ENCODE results near the gene WFDC2. TPM values are rescaled to one million over a fixed set of nuclear protein-coding genes. Genes with fewer than 3 reads are reported as not detected.

WFDC2 gene
- total RNA-seq, 1 donor from 2014 or later: not detected

DNA sequence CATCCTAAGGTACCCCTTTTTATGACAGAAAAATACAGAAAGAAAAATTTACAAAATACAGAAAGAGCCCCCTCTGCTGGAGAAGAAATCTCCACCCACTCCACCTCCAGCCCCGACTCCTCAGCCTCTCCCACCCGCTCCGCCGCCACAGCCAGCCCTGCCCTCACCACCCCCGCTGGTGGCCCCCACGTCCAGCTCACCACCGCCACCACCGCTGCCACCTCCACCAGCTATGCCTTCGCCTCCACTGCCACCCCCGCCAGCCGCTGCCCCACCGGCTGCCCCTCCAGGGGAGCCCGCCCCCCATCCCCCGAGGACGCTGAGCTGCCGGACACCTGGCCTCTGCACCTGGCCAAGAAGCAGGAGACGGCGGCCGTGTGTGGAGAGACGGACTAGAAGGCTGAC, 17.7 kb downstream of the WFDC2 start:
- no peak overlapping the region for H3K4me3 ChIP-seq (ENCODE audit: low read depth, low read length)
- DNase-seq (ENCODE audit: low read depth) (no peak), FAIRE-seq (no peak)
- no peaks in the 10 kb centered on the region for H3K36me3 ChIP-seq (ENCODE audit: control insufficient read depth, insufficient read depth, low read length)
- H3K27me3 ChIP-seq (ENCODE audit: control insufficient read depth, insufficient read depth, low read length): no peaks in the 10 kb centered on the region
- TF ChIP-seq CTCF (IDR thresholded peaks at IDR 0.05; ENCODE audit: insufficient read depth, low read length, severe bottlenecking): no peak

DNA sequence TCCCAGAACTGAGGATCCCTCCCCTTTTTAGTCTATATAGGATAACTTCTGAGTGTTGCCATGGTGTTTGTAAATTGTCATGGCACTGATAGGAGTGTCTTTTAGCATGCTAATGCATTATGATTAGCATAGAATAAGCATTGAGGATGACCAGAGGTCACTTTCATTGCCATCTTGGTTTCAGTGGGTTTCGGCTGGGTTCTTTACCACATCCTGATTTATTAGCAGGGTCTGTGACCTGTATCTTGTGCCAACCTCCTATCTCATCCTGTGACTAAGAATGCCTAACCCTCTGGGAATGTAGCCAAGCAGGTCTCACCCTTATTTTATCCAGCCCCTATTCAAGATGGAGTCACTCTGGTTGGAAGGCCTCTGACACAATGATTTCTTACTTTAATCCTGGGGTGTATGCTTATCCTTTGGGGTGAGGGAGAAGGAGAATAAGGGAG, 19.6 kb downstream of the WFDC2 start:
- Histone ChIP-seq H3K27me3 (ENCODE audit: control insufficient read depth, insufficient read depth, low read length) (no peaks in the 10 kb centered on the region), H3K36me3 (ENCODE audit: control insufficient read depth, insufficient read depth, low read length) (no peaks in the 10 kb centered on the region), H3K4me3 (ENCODE audit: low read depth, low read length) (no peak overlapping the region)
- peak; percentile 89 for DNase-seq (ENCODE audit: low read depth)
- no peak for TF ChIP-seq CTCF (IDR thresholded peaks at IDR 0.05; ENCODE audit: insufficient read depth, low read length, severe bottlenecking)
- peak; percentile 52 for FAIRE-seq

DNA sequence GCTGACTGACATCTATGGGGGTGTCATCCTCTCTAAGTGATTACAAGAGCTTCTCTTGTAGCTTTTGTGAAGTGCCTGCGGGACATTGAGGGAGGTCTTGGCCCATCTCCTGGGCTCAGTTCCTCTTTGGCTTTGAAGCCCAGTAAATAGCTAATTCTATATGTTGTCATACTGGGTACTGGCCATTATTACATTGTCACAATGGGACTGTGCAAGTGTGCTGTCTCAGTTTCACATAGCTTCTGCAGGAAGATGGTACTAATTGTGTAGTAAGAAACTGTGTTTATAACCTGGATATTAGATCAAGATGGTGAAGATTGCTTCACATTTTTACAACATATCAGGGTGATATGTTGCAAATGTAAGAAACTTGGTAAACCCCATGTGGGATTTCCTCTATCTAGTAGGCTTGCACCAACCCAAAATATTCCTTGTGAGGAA, 26.0 kb downstream of the WFDC2 start:
- H3K36me3 ChIP-seq (ENCODE audit: control insufficient read depth, insufficient read depth, low read length): no peaks in the 10 kb centered on the region
- FAIRE-seq: no peak
- no peak for TF ChIP-seq CTCF (IDR thresholded peaks at IDR 0.05; ENCODE audit: insufficient read depth, low read length, severe bottlenecking)
- peaks cover 2% of the 10 kb centered on the region for H3K27me3 ChIP-seq (ENCODE audit: control insufficient read depth, insufficient read depth, low read length)
- DNase-seq (ENCODE audit: low read depth): no peak
- no peak overlapping the region for H3K4me3 ChIP-seq (ENCODE audit: low read depth, low read length)

GRCh38 chr20:45496166-45496565, 26.6 kb downstream of the WFDC2 start:
- Histone ChIP-seq H3K4me3 (ENCODE audit: low read depth, low read length) (no peak overlapping the region), H3K27me3 (ENCODE audit: control insufficient read depth, insufficient read depth, low read length) (peaks cover 2% of the 10 kb centered on the region), H3K36me3 (ENCODE audit: control insufficient read depth, insufficient read depth, low read length) (no peaks in the 10 kb centered on the region)
- no peak for DNase-seq (ENCODE audit: low read depth)
- TF ChIP-seq CTCF (IDR thresholded peaks at IDR 0.05; ENCODE audit: insufficient read depth, low read length, severe bottlenecking): no peak
- no peak for FAIRE-seq

DNA sequence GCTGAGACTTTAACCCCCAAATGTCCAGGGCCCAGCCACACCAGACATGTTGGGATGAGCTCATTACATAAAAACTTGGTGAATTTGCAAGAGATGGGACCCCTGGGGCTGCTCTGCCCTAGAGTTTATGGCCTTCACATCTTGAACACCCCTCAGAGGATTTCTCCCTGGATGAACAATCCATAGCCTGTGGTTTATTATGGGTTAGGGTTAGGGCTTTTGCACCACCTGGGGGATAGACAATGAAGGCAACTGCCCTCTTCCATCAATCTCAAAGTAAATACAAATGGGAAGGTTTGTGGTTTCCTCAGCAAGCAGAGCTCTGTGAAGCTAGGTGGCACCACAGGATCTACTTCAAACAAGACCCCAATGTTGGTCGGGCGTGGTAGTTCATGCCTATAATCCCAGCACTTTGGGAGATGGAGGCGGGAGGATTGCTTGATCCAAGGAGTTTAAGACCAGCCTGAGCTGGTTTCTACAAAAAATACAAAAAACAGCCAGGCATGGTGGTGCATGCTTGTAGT, 28.5 kb downstream of the WFDC2 start:
- Histone ChIP-seq H3K27me3 (ENCODE audit: control insufficient read depth, insufficient read depth, low read length) (peaks cover 2% of the 10 kb centered on the region), H3K4me3 (ENCODE audit: low read depth, low read length) (no peak overlapping the region), H3K36me3 (ENCODE audit: control insufficient read depth, insufficient read depth, low read length) (no peaks in the 10 kb centered on the region)
- no peak for TF ChIP-seq CTCF (IDR thresholded peaks at IDR 0.05; ENCODE audit: insufficient read depth, low read length, severe bottlenecking)
- DNase-seq (ENCODE audit: low read depth) (no peak), FAIRE-seq (no peak)

DNA sequence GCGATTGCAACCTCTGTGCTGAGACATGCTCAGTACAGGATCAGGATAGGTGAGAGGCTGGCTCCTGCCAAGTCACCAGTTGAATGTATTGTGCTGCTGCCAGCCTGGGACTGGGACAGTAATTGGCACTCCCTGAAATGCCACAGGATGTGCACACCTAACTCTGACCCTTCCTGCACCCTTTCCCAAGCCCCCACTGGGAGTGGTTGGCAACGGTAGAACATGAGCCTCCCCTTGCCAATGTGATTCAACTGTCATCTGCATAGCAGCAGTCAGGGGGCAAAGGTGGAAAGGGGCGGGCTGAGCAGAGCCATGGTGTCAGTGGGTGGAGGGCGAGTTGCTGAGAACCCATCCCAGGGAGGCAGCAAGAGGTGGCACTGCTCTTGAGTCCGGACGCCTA, 30.5 kb downstream of the WFDC2 start:
- Histone ChIP-seq H3K36me3 (ENCODE audit: control insufficient read depth, insufficient read depth, low read length) (no peaks in the 10 kb centered on the region), H3K4me3 (ENCODE audit: low read depth, low read length) (no peak overlapping the region), H3K27me3 (ENCODE audit: control insufficient read depth, insufficient read depth, low read length) (peaks cover 2% of the 10 kb centered on the region)
- DNase-seq (ENCODE audit: low read depth): no peak
- TF ChIP-seq CTCF (IDR thresholded peaks at IDR 0.05; ENCODE audit: insufficient read depth, low read length, severe bottlenecking): no peak
- peak; percentile 58 for FAIRE-seq

All from bronchial epithelial cell (primary cell).